Measurements from ENCODE around the gene AMT. TPM values are rescaled to one million over a fixed set of nuclear protein-coding genes. Genes with fewer than 3 reads are reported as not detected.

Gene AMT, protein sequence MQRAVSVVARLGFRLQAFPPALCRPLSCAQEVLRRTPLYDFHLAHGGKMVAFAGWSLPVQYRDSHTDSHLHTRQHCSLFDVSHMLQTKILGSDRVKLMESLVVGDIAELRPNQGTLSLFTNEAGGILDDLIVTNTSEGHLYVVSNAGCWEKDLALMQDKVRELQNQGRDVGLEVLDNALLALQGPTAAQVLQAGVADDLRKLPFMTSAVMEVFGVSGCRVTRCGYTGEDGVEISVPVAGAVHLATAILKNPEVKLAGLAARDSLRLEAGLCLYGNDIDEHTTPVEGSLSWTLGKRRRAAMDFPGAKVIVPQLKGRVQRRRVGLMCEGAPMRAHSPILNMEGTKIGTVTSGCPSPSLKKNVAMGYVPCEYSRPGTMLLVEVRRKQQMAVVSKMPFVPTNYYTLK
- total RNA-seq (2014; rRNA removed), result 0.11 and 0.71 TPM in 2 replicates
- 0.80 TPM for polyA plus RNA-seq (2012)

GRCh38 chr3:49422379-49423248, at the start of gene AMT:
Gene AMT, minus strand, starts transcription at chr3:49422473. Its CDS starts 23 bp downstream, at chr3:49422450.
- no peak for DNase-seq (ENCODE audit: low read depth)

DNA sequence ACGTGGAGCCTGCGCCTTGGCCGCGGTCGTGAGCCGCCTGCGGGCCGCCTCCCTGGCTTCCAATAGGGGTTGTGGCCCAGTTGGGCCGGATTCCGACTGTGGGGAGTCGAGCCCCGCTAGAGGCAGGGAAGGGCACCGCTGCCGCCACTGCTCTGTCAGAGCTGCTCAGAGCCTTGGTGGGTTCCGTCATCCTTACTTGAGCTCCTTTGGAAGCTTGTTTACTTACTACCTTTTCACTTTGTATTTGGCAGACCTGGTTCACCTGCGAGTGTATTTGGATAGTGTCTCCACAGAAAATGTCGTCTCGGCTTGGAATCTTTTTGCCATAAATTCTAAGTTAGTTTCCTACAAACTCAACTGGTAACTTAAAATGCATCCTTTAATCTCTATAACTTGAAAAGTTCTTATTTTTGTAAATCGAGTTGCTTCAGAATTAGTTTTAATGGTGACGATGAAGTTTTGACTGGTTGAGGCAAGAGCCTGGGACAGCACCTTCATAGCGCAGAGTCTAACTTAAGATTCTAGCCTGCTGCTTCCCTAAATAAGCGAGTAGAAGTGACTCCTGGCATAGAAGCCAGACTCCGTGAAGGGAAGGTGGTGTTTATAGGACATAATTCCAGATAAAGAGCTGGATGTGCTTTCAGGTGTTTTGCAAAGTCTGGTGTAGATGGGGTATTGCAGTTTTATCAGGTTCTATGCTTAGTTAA, 48.6 kb upstream of the AMT start:
- no peak for DNase-seq (ENCODE audit: low read depth)

DNA sequence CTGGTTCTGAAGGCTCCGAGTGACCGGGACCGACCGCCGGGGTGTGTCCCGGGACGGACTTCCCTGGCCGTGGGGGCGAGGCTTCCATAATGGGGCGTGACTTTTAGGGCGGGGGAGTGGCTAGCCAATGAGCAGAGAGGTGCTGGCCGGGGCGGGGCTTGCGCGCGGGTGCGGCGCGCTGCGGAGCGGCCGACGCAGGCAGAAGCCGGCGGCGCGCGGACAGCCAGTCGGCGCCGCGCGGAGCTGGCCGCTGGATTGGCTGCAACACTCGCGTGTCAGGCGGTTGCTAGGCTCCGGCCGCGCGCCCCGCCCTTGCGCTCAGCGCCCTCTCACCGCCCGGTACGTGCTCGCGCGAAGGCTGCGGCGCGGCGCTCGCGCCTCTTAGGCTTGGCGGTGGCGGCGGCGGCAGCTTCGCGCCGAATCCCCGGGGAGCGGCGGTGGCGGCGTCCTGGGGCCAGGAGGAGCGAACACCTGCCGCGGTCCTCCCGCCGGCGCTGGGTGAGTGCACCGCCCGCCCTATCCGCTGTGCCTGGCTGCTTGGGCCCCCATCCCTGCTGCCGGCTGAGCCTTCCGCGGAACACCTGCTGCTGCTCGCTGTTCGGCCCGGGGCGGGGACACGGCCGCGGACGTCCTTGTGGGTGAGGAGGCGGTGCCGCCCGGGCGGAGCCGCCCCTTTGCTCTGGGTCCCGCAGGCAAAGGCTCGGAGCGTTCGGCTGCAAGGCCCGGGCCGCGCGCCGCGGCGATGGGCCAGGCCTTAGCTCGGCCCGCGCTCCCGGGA, 47.9 kb upstream of the AMT start, which contains the start of gene DAG1:
DAG1 (plus strand) TSS at position 332 of the 778 bp plus-strand sequence. CDS start 40,268 bp downstream, outside the sequence.
- DNase-seq (ENCODE audit: low read depth), result peak; percentile 94

DNA sequence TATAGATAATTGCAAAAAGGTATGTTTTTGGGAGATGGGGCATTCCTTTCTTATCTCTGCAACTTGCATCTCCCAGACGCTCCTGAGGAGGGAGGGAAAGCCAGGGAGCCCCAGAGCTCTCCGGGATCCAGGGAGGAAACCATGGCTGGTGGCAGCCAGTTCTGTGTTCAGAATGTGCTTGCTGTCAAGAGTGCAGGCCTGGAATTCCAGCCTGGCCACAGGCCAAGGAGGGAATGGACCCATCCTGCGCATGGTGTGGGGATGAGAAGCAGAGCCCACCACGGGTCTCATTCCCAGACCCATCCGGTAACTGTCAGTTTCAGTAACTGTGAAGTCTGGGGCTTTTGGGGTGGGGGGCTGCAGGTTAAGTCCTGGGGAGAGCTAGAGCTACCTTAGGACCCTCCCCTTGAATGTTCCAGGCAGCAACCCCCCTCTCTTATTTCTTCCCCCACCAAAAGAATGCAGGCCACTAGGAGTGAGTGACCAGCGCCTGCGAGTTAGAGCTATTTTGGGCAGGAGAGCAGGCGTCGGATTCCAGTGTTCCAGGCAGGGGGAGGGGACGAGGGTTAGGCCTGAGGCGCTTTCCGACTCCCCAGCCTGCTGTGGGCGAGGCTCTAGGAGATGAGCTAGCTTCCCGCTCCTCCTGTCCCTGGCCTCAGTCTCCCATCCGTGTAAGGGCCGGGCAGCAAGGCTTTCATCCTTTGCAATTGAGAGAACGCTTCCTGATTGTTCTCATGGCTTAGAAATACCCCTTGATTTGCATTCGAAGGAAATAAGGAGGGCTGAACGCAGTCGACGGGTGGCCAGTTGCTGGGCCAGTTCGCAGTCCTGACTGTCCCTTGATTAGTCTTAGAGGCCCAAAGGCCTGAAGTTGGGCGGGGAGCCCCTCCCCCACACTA, 47.0 kb upstream of the AMT start:
- DNase-seq (ENCODE audit: low read depth), result peak; percentile 80

- DNase-seq (ENCODE audit: low read depth), result no peak
These were observed 43.8 kb upstream of the AMT start for GRCh38 chr3:49466085-49466484.

DNA sequence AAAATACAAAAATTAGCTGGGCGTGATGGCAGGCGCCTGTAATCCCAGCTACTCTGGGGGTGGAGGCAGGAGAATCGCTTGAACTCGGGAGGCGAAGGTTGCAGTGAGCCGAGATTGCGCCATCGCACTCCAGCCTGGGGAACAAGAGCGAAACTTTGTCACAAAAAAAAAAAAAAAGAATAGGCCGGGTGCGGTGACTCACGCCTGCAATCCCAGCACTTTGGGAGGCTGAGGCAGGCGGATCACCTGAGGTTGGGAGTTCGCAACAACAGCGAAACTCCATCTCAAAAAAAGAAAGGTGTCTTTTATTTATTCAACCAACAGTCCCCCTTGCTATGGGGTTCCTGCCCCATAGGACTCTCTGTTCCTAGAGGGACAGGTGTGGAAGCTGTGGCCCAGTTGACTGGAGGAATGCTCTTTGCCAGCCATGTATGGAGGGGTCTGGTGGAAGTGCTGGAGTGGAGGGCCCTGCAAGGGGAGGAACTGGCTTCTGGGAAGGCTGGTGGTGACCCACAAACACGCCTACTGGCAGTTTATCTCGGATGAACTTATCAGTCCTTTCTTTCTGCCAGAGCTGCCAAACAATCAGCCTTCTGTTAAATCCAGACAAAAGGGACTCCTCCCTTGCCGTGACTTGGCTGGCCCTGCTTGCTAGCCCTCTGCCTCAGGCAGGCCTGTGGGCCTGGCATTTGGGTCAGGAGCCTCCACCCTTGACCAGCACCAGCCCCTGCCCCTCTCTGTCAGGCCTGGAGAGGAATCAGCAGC, 43.2 kb upstream of the AMT start:
- no peak for DNase-seq (ENCODE audit: low read depth)

DNA sequence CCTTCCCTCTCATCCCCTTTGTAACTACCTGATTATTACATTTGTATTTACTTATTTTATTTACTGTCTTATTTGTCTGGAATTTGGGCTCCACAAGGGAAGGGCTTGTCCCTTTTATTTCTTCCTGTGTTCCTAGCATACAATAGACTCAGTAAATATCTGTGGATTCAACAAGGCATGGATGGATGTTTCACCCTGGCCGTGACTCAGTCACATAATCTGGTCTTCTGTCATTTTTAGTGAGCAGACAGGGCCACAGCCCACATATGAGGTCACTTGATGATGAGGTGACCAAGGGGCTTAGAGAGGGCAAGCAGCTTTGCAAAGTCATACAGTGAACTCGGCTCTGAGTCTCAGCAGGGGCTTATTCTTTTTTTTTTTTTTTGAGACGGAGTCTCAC, 39.9 kb upstream of the AMT start:
- peak; percentile 63 for DNase-seq (ENCODE audit: low read depth)

DNA sequence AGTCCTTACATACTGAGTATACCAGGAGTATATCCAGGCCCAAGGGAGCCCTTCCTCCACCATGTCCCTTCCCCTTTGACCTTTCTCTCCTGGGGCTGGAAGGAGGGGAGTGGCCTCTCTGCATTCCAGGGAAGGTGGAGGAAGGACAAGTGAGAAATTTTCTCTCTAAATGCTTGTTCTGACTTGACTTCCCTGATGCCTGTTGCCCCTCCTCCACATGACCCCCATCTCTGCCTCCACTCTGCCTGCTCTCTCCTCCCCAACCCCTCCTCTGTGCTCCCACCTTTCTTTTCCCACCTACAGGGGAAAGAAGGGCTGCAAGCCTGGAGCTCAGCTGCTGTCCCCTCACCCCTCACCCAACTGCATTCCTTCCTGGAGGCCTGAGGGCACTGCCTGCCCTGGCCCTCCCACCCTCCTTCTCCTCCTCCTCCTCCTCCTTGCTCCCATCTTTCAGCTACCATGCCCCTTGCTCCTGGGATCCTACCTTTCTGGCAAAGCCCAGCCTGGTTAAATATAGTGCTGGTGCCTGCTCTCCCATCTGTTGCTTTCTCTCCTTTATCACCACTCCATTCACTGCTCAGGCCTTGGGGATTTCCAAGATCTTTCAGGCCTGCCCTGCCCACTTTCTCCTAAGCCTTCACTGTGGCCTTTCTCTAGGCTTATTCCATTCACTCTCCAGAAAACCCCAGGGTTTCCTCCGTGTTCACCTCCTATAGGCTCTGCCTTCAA, 39.3 kb upstream of the AMT start:
- peak; percentile 38 for DNase-seq (ENCODE audit: low read depth)

DNA sequence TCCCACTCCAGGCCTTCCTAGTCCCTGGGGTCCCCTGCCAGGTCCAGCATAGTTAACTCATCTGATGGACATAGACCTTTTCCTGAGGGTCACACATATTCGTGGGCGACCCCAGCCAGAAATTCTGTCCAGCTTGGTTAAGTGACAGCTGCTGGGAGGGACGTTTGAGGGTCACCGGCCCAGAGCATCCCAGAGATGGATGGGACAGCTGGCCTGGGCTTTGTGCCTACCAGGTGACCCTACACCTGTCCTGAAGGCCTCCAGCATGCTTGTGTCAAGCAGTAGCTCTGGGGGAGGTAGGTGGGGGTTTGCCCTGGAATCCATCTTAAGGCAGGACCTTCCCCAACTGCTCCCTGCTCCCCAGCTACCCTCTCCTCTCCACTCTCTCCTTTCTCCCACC, 38.7 kb upstream of the AMT start:
- DNase-seq (ENCODE audit: low read depth), result no peak

DNA sequence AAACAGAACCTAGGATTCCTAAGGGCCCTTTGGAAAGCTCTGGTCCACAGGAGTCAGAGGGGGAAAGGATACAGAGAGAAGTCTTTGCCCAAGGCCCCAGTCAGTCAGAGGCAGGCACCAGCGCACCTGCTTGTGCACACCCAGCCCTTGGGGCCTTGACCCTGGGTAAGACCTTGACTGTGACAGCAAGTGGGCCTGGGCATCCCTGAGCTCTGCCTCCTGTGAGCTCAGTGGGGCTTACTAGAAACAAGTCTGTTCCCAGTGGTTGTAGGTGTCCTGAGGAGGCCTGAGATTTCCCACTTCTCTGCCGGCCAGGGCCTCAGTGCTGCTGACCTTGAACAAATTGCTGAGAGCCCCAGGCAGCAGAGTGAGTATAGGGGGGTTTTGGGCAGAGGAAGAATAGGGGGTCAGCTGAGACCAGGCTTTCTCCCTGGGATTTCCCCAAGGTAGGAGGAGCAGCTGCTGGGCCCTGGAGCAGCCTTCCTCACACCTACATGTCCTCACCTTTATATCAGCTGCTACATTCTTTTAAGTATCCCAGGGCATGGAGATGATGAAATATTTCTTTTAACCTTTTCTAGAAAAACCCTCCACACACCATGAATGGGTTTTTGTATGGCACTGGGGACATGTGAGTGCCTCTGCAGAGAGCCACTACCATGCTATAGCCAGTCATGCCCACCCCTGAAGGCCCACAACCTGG, 38.1 kb upstream of the AMT start:
- no peak for DNase-seq (ENCODE audit: low read depth)

- peak; percentile 33 for DNase-seq (ENCODE audit: low read depth)
These were observed 34.2 kb upstream of the AMT start for GRCh38 chr3:49456466-49456865.

DNA sequence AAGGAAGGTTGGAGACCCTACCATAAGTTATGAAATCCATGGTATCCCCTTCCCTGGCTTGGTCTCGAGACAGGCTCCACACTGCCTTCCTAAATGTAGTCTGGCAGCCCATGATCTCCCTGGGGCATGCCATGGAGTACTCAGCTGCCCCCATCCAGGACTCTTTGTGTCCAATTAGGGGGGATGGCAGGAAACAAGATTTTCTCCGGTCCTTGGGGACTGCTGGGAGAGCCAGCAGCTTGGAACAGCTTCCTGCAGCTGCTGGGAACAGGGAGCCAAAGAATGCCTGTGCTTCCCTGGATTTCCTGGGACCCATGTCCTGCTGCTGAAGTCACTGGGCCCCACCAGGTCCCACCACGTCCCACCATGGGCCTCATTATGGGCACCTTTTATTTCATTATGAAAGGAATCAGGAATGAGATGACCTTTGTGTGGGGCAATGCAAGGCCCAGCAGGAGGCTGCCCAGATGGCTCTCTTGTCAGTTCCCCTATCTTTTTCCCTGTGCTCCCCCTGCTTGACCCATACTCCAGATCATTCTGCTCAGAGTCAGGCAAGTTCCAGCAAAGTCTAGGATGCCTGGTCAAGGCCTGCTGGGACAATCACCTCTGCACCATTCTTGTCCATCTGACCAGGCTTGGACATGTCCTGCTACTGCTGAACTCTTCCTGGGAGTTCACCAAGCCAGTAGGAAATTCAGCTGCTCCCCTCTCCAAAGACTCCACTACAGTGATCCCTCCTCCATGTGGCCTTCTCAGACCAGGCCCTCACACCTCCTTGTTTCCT, 32.8 kb upstream of the AMT start:
- DNase-seq (ENCODE audit: low read depth), result peak; percentile 84

GRCh38 chr3:49454458-49454857, 32.2 kb upstream of the AMT start:
- peak; percentile 49 for DNase-seq (ENCODE audit: low read depth)

DNA sequence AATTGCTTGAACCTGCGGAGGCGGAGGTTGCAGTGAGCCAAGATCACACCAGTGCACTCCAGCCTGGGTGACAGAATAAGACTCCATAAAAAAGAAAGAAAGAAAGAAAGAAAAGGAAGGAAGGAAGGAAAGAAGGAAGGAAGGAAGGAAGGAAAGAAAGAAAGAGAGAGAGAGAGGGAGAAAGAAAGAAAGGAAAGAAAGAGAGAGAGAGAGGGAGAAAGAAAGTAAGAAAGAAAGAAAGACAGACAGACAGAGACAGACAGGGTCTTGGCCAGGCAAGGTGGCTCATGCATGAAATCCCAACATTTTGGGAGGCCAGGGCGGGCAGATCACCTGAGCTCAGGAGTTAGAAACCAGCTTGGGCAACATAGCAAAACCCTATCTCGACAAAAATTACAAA, 31.3 kb upstream of the AMT start:
- no peak for DNase-seq (ENCODE audit: low read depth)

DNA sequence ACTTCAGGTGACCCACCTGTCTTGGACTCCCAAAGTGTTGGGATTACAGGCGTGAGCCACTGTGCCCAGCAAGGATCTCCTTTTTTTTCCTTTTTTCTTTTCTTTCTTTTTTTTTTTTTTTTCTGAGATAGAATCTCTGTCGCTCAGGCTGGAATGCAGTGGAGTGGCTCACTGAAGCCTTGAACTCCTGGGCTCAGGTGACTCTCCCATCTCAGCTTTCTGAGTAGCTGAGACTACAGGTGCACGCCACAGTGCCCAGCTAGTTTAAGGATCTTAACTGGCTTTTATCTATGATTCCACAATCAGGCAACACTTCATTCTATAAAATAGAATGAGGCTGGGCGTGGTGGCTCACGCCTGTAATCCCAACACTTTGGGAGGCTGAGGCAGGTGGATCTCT, 23.1 kb upstream of the AMT start:
- no peak for DNase-seq (ENCODE audit: low read depth)

- no peak for DNase-seq (ENCODE audit: low read depth)
These were observed 12.5 kb upstream of the AMT start for GRCh38 chr3:49434731-49435130.

DNA sequence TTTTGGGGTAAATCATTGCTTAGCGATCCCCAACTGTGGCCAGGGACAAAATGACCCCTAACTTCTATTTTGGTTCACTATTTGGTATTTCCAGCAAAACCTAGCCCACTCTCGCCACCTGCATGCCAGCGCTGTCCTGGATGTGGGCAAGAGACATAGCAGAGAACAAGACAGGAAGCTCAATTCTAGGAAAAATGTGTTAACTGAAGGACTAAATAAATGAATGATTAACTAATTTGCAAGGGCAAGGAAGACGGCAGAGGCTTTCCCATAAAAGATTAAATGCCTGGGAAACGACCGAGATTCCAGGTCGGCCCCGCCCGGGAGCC, 6.4 kb upstream of the AMT start:
- DNase-seq (ENCODE audit: low read depth), result no peak

Measured in LHCN-M2 (cell line).